A673 (cell line): Measurements from ENCODE around the gene MYLK4.

Source experiments
- EZH2 ChIP-seq: fragments of 200-600 bp; sonication (generic); IDR thresholded peaks from 2 replicates; pipeline ENCODE4 v1.6.1; 2017; ENCODE audit warnings: borderline replicate concordance, low read depth, mild to moderate bottlenecking, mixed read lengths, antibody characterized with exemption, low read length; ENCODE audit not compliant: poor library complexity, severe bottlenecking
- TF ChIP-seq, protein P1 (sequence below): fragments of 300-800, 200-600 bp; sonication (generic); conservative IDR thresholded peaks from 2 replicates; pipeline ENCODE4 v1.5.1; 2017; ENCODE audit warnings: low read depth, mild to moderate bottlenecking, antibody characterized with exemption, low read length, moderate library complexity, mixed read lengths

DNA sequence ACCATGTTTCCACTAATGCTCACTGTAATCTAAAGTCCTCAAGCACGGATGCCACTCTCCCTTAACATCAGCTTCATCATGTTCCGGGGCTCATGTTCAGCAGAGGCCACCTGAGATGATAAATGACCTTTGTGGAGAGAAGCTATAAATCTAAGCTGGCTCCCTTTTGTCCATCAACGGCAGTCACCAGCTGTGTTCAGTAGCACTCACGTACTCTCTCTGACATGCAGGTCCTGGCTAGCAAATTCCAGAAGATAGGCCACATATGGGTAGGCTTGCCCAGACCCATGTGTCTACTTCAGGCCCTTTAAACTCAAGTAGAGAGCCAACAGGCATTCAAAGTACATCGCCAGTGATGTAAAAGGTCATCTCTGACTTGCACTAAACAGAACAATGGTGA, 38.6 kb downstream of the MYLK4 start:
- TF ChIP-seq, protein P1, sequence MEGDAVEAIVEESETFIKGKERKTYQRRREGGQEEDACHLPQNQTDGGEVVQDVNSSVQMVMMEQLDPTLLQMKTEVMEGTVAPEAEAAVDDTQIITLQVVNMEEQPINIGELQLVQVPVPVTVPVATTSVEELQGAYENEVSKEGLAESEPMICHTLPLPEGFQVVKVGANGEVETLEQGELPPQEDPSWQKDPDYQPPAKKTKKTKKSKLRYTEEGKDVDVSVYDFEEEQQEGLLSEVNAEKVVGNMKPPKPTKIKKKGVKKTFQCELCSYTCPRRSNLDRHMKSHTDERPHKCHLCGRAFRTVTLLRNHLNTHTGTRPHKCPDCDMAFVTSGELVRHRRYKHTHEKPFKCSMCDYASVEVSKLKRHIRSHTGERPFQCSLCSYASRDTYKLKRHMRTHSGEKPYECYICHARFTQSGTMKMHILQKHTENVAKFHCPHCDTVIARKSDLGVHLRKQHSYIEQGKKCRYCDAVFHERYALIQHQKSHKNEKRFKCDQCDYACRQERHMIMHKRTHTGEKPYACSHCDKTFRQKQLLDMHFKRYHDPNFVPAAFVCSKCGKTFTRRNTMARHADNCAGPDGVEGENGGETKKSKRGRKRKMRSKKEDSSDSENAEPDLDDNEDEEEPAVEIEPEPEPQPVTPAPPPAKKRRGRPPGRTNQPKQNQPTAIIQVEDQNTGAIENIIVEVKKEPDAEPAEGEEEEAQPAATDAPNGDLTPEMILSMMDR = no peak
- no peak for TF ChIP-seq EZH2
